ENCODE measurements around the gene SPATA13. TPM values are rescaled to one million over a fixed set of nuclear protein-coding genes. Genes with fewer than 3 reads are reported as not detected.

SPATA13 gene
- total and polyA plus RNA-seq, 10 of the 15 experiments (the other 5 are each of a cell fraction or from before 2014, with no cell fraction given), result 2.4 to 11.1 (median 10.2) TPM

GRCh38 chr13:24341439-24341838, 180.9 kb downstream of the SPATA13 start:
- Histone ChIP-seq H3K27me3 (replicated peaks in 1 of 2; ENCODE audit: control insufficient read depth in 2 of 2, insufficient read depth in 2 of 2, low read length in 1 of 2) (no peaks in the 10 kb centered on the region), H3K27ac (ENCODE audit: control insufficient read depth, insufficient read depth) (no peak overlapping the region), H3K79me2 (ENCODE audit: control insufficient read depth, insufficient read depth, low read length) (no peaks in the 10 kb centered on the region), H3K4me3 (no peak overlapping the region), H3K4me1 (ENCODE audit: control insufficient read depth, insufficient read depth, low read length) (no peaks in the 10 kb centered on the region), H3K9me3 (replicated peaks; ENCODE audit: control insufficient read depth, insufficient read depth, low read length) (no peaks in the 10 kb centered on the region), H2AFZ (ENCODE audit: control insufficient read depth, low read depth, low read length) (no peak overlapping the region), H3K9ac (ENCODE audit: control insufficient read depth, insufficient read depth, low read length) (no peak overlapping the region), H3K36me3 (ENCODE audit: control insufficient read depth in 2 of 2, insufficient read depth in 2 of 2, low read length in 1 of 2) (no peaks in the 10 kb centered on the region), H3K4me2 (ENCODE audit: control insufficient read depth, insufficient read depth) (no peak overlapping the region), H4K20me1 (ENCODE audit: control insufficient read depth, insufficient read depth) (no peaks in the 10 kb centered on the region)
- ChIA-PET POLR2A (no interaction called here), RAD21 (ENCODE audit: unreplicated experiment) (no interaction called here), SMC1A (ENCODE audit: uncharacterized antibody, unreplicated experiment) (no interaction called here), CTCF (no interaction called here)
- DNase-seq (ENCODE audit: low read depth, low spot score) (no peak), FAIRE-seq (no peak), ATAC-seq (no peak)
- TF ChIP-seq RCOR1 (conservative IDR thresholded peaks at IDR 0.05; ENCODE audit: low read depth, low read length), result no peak
- no peak for TF ChIP-seq ZBTB40 (IDR thresholded peaks at IDR 0.05; ENCODE audit: borderline replicate concordance)
- no peak for TF ChIP-seq ZNF384 (IDR thresholded peaks at IDR 0.05; ENCODE audit: borderline replicate concordance, low read depth, low read length)
- TF ChIP-seq CREM (IDR thresholded peaks at IDR 0.05; ENCODE audit: low read depth), result no peak
- TF ChIP-seq EP300 (IDR thresholded peaks at IDR 0.05; ENCODE audit: borderline replicate concordance in 1 of 2, control insufficient read depth in 1 of 2, low read depth in 2 of 2, low read length in 2 of 2), result no peak
- no peak for TF ChIP-seq ZZZ3 (IDR thresholded peaks at IDR 0.05; ENCODE audit: control insufficient read depth, insufficient read length, low read depth)
- TF ChIP-seq IRF5 (IDR thresholded peaks at IDR 0.05; ENCODE audit: borderline replicate concordance), result no peak
- TF ChIP-seq CBFB (IDR thresholded peaks at IDR 0.05; ENCODE audit: low read depth), result no peak
- TF ChIP-seq TCF12 (IDR thresholded peaks at IDR 0.05; ENCODE audit: low read depth, low read length), result no peak
- no peak for TF ChIP-seq RFX5 (IDR thresholded peaks at IDR 0.05; ENCODE audit: low read depth, low read length)
- no peak for TF ChIP-seq NKRF (conservative IDR thresholded peaks at IDR 0.05)
- TF ChIP-seq GATAD2B (conservative IDR thresholded peaks at IDR 0.05; ENCODE audit: low read depth), result no peak
- no peak for TF ChIP-seq ELK1 (IDR thresholded peaks at IDR 0.05; ENCODE audit: low read depth, low read length)
- TF ChIP-seq CHD1 (IDR thresholded peaks at IDR 0.05; ENCODE audit: low read depth, low read length), result no peak
- TF ChIP-seq NR2F1 (conservative IDR thresholded peaks at IDR 0.05), result no peak
- TF ChIP-seq CREB1 (IDR thresholded peaks at IDR 0.05; ENCODE audit: low read depth), result no peak
- in situ Hi-C loops (cut with MboI) (no loop called here), intact Hi-C loops (cut with micrococcal nuclease; ENCODE audit: unreplicated experiment) (no loop called here)
- no TSS peak for BruUV-seq (replicated peaks)
- WGBS (ENCODE audit: insufficient coverage, insufficient replicate concordance, low lambda C conversion rate, missing lambda C conversion rate), result 17% methylated on average over 3 of the region's 3 CpGs

Measured in GM12878 (cell line).